NCI-H187 (cell line): Measurements from ENCODE around the gene ANO3.

ENCODE experiments used
- DNase-seq, 2 experiments: peaks; one replicate each; lab custom pipeline; 2025; lab: John Stamatoyannopoulos, UW

ANO3 gene

GRCh38 chr11:26359055-26359454, 27.1 kb downstream of the ANO3 start:
- DNase-seq, result no peak

GRCh38 chr11:26365284-26365683, 33.4 kb downstream of the ANO3 start:
- no peak for DNase-seq

- no peak for DNase-seq
Measured at GRCh38 chr11:26377619-26378018, 45.7 kb downstream of the ANO3 start.

GRCh38 chr11:26399336-26399735, 67.4 kb downstream of the ANO3 start:
- no peak for DNase-seq

- DNase-seq, result no peak
Measured at GRCh38 chr11:26410706-26411366, 78.9 kb downstream of the ANO3 start.

GRCh38 chr11:26412955-26413354, 81.0 kb downstream of the ANO3 start:
- no peak for DNase-seq

- DNase-seq, result no peak
Measured at GRCh38 chr11:26418386-26418912, 86.5 kb downstream of the ANO3 start.

GRCh38 chr11:26420331-26420730, 88.4 kb downstream of the ANO3 start:
- no peak for DNase-seq

GRCh38 chr11:26424255-26424654, 92.3 kb downstream of the ANO3 start:
- DNase-seq, result no peak

GRCh38 chr11:26439854-26440253, 107.9 kb downstream of the ANO3 start:
- DNase-seq, result no peak

GRCh38 chr11:26442131-26442530, 110.2 kb downstream of the ANO3 start:
- no peak for DNase-seq

GRCh38 chr11:26443617-26444016, 111.7 kb downstream of the ANO3 start:
- no peak for DNase-seq

- DNase-seq, result no peak
Measured at GRCh38 chr11:26457636-26458035, 125.7 kb downstream of the ANO3 start.

GRCh38 chr11:26465274-26465673, 133.3 kb downstream of the ANO3 start:
- no peak for DNase-seq

GRCh38 chr11:26467506-26467905, 135.6 kb downstream of the ANO3 start:
- DNase-seq, result no peak

GRCh38 chr11:26470992-26471391, 139.1 kb downstream of the ANO3 start:
- no peak for DNase-seq

GRCh38 chr11:26473216-26474194, 141.6 kb downstream of the ANO3 start:
- no peak for DNase-seq

- DNase-seq, result no peak
Measured at GRCh38 chr11:26474401-26474800, 142.5 kb downstream of the ANO3 start.

GRCh38 chr11:26477396-26477795, 145.5 kb downstream of the ANO3 start:
- DNase-seq, result no peak

- no peak for DNase-seq
Measured at GRCh38 chr11:26478710-26479109, 146.8 kb downstream of the ANO3 start.

- DNase-seq, result no peak
Measured at GRCh38 chr11:26480041-26480440, 148.1 kb downstream of the ANO3 start.

- DNase-seq, result no peak
Measured at GRCh38 chr11:26483108-26483507, 151.2 kb downstream of the ANO3 start.

- DNase-seq, result no peak
Measured at GRCh38 chr11:26490546-26490945, 158.6 kb downstream of the ANO3 start.
